ENCODE data around the gene NOL3. TPM values are rescaled to one million over a fixed set of nuclear protein-coding genes. Genes with fewer than 3 reads are reported as not detected.

Gene NOL3
- total RNA-seq, 1 experiment from 2014 or later: 5.6 TPM

GRCh38 chr16:67163164-67163998 lies 7.0 kb upstream of the NOL3 start:
- H4K91ac ChIP-seq (ENCODE audit: insufficient read length, low read depth, low read length): no peak overlapping the region
- Mint-ChIP-seq H3K4me1 (peaks cover 14 to 49% of the 10 kb centered on the region in 2 experiments), H3K4me3 (peak overlapping the region; percentile 30 to 74), H3K36me3 (ENCODE audit: insufficient read depth in 1 of 3, low read depth in 3 of 3) (no peaks in the 10 kb centered on the region; a peak in 1 of 7 replicates), H3K27me3 (ENCODE audit: low read depth) (peaks cover 99% of the 10 kb centered on the region), H3K27ac (no peak overlapping the region), H3K9me3 (peaks cover 3 to 5% of the 10 kb centered on the region in 2 experiments; a peak in 3 of 5 replicates)
- no peak overlapping the region for H3K4ac ChIP-seq (ENCODE audit: low read depth, low read length)
- DNase-seq: no peak
- no peak overlapping the region for H2BK15ac ChIP-seq (ENCODE audit: low read depth, low read length)
- H3K79me1 ChIP-seq (ENCODE audit: insufficient read depth, low read depth, low read length, poor library complexity, severe bottlenecking): no peaks in the 10 kb centered on the region
- H3T11ph ChIP-seq (ENCODE audit: low read length): no peak overlapping the region
- no peaks in the 10 kb centered on the region for H3K4me1 ChIP-seq (ENCODE audit: insufficient read depth, low read length)
- H4K20me1 ChIP-seq (ENCODE audit: control insufficient read depth, insufficient read depth, insufficient read length): no peaks in the 10 kb centered on the region
- H2AFZ ChIP-seq (ENCODE audit: low read length): no peak overlapping the region
- H3K9ac ChIP-seq (ENCODE audit: extremely low read depth, insufficient read length, low read length): no peak overlapping the region
- peaks cover 95% of the 10 kb centered on the region for H3K27me3 ChIP-seq (ENCODE audit: insufficient read depth, low read length)
- H4K5ac ChIP-seq (ENCODE audit: insufficient read length, low read depth, low read length): no peak overlapping the region
- no peak for TF ChIP-seq CTCF (conservative IDR thresholded peaks at IDR 0.05)
- H2BK20ac ChIP-seq (ENCODE audit: low read depth, low read length, poor library complexity, severe bottlenecking): no peak overlapping the region
- H2BK120ac ChIP-seq (ENCODE audit: low read depth, low read length, poor library complexity, severe bottlenecking): no peak overlapping the region
- H3K79me2 ChIP-seq (ENCODE audit: insufficient read depth, low read length): no peaks in the 10 kb centered on the region
- H3K18ac ChIP-seq (ENCODE audit: insufficient read length, low read depth, low read length): no peak overlapping the region
- no peak overlapping the region for H3K56ac ChIP-seq (ENCODE audit: insufficient read length, low read depth, low read length)
- no peaks in the 10 kb centered on the region for H3K9me3 ChIP-seq (ENCODE audit: control insufficient read depth, low read depth, low read length)
- H2BK12ac ChIP-seq (ENCODE audit: insufficient read length, low read depth, low read length): no peak overlapping the region
- H3K27ac ChIP-seq (ENCODE audit: insufficient read length, low read depth, low read length): no peak overlapping the region
- H3K23me2 ChIP-seq (ENCODE audit: insufficient read length, low read depth, low read length, poor library complexity, severe bottlenecking): peaks cover 14% of the 10 kb centered on the region
- no peak overlapping the region for H2BK5ac ChIP-seq (ENCODE audit: insufficient read length, low read length)
- H2AK5ac ChIP-seq (ENCODE audit: insufficient read length, low read length): no peak overlapping the region
- no peak overlapping the region for H4K8ac ChIP-seq (replicated peaks; ENCODE audit: insufficient read length, low read depth, low read length)
- no peak overlapping the region for H3K23ac ChIP-seq (ENCODE audit: insufficient read length, low read depth, low read length)
- peak overlapping the region; percentile 20 for H3K4me2 ChIP-seq (ENCODE audit: insufficient read depth, insufficient read length, low read length)
- no CpG with 5 or more reads among the region's 99 CpGs for WGBS (ENCODE audit: extremely low coverage, insufficient read length, low lambda C conversion rate)
- no peak overlapping the region for H3K14ac ChIP-seq (ENCODE audit: insufficient read depth, low read length)
